ENCODE measurements around the gene OFD1.

OFD1 gene

GRCh38 chrX:13798184-13798583, 63.6 kb downstream of the OFD1 start:
- no peak for TF ChIP-seq CTCF (conservative IDR thresholded peaks at IDR 0.05; ENCODE audit: low read depth, low read length)
- Histone ChIP-seq H3K4me3 (IDR thresholded peaks at IDR 0.05; ENCODE audit: insufficient read depth, low read depth, low read length) (no peak overlapping the region), H2AFZ (ENCODE audit: low read depth) (no peak overlapping the region), H3K36me3 (ENCODE audit: insufficient read depth) (no peaks in the 10 kb centered on the region), H3K27me3 (ENCODE audit: insufficient read depth, low read depth) (no peaks in the 10 kb centered on the region), H4K20me1 (ENCODE audit: insufficient read depth) (no peaks in the 10 kb centered on the region), H3K27ac (no peak overlapping the region), H3K4me2 (no peak overlapping the region), H3K9ac (no peak overlapping the region), H3K4me1 (ENCODE audit: low read depth, poor library complexity, severe bottlenecking) (no peaks in the 10 kb centered on the region), H3K79me2 (ENCODE audit: insufficient read depth, low read depth) (no peaks in the 10 kb centered on the region)

DNA sequence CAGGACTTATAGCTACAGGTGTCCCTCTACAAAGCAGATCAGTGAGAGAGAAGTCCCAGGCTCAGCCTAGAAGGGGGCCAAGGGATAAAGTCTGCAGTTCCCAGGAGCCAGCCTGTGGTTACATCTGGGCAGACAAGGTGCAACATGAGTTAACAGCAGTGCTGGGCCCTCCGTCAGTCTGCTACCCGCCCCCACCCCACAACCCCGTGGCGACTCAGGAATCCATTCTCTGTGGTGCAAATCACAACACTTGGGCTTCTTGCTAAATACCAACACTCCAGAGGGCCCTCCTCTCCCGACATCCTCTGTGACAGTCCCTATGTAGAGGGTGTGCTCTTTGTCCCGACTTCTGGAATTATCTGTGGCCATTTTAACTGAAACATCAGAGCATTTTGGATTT, 68.6 kb downstream of the OFD1 start:
- Histone ChIP-seq H3K4me1 (ENCODE audit: low read depth, poor library complexity, severe bottlenecking) (peaks cover 6% of the 10 kb centered on the region), H3K4me3 (IDR thresholded peaks at IDR 0.05; ENCODE audit: insufficient read depth, low read depth, low read length) (no peak overlapping the region), H3K9ac (no peak overlapping the region), H3K4me2 (no peak overlapping the region), H3K79me2 (ENCODE audit: insufficient read depth, low read depth) (no peaks in the 10 kb centered on the region), H3K27me3 (ENCODE audit: insufficient read depth, low read depth) (no peaks in the 10 kb centered on the region), H4K20me1 (ENCODE audit: insufficient read depth) (no peaks in the 10 kb centered on the region), H3K27ac (no peak overlapping the region), H2AFZ (ENCODE audit: low read depth) (no peak overlapping the region), H3K36me3 (ENCODE audit: insufficient read depth) (no peaks in the 10 kb centered on the region)
- TF ChIP-seq CTCF (conservative IDR thresholded peaks at IDR 0.05; ENCODE audit: low read depth, low read length), result no peak

DNA sequence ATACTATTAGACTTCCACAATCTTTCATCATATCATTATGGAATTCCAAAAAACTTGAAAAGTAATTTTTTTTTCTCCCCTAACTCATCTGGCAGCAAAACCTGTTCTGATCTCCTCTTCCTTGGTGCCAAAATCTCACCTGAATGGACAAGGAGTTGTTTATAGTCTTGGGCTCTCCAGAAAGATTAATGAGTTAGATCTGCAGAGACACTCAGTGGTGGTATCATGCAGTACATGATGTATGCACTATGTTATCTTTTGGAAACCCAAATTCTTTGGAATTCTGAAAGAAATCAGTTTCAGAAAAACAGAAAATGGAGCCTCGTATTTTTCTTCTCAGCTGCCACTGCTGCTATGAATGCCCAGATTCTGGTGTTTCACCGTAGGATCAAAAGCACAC, 70.7 kb downstream of the OFD1 start:
- H3K79me2 ChIP-seq (ENCODE audit: insufficient read depth, low read depth), result no peaks in the 10 kb centered on the region
- no peaks in the 10 kb centered on the region for H3K36me3 ChIP-seq (ENCODE audit: insufficient read depth)
- H2AFZ ChIP-seq (ENCODE audit: low read depth), result no peak overlapping the region
- H3K9ac ChIP-seq, result no peak overlapping the region
- no peaks in the 10 kb centered on the region for H4K20me1 ChIP-seq (ENCODE audit: insufficient read depth)
- H3K4me3 ChIP-seq (IDR thresholded peaks at IDR 0.05; ENCODE audit: insufficient read depth, low read depth, low read length), result no peak overlapping the region
- no peak for TF ChIP-seq CTCF (conservative IDR thresholded peaks at IDR 0.05; ENCODE audit: low read depth, low read length)
- H3K27me3 ChIP-seq (ENCODE audit: insufficient read depth, low read depth), result no peaks in the 10 kb centered on the region
- no peak overlapping the region for H3K4me2 ChIP-seq
- H3K27ac ChIP-seq, result no peak overlapping the region
- H3K4me1 ChIP-seq (ENCODE audit: low read depth, poor library complexity, severe bottlenecking), result peaks cover 27% of the 10 kb centered on the region

- Histone ChIP-seq H3K79me2 (ENCODE audit: insufficient read depth, low read depth) (no peaks in the 10 kb centered on the region), H3K4me3 (IDR thresholded peaks at IDR 0.05; ENCODE audit: insufficient read depth, low read depth, low read length) (no peak overlapping the region), H4K20me1 (ENCODE audit: insufficient read depth) (no peaks in the 10 kb centered on the region), H3K4me2 (peak overlapping the region; percentile 15; the same call in 1 of the 2 replicates), H3K4me1 (ENCODE audit: low read depth, poor library complexity, severe bottlenecking) (peaks cover 28% of the 10 kb centered on the region), H3K9ac (no peak overlapping the region), H3K27ac (no peak overlapping the region), H3K36me3 (ENCODE audit: insufficient read depth) (no peaks in the 10 kb centered on the region), H2AFZ (ENCODE audit: low read depth) (no peak overlapping the region), H3K27me3 (ENCODE audit: insufficient read depth, low read depth) (no peaks in the 10 kb centered on the region)
- no peak for TF ChIP-seq CTCF (conservative IDR thresholded peaks at IDR 0.05; ENCODE audit: low read depth, low read length)
Measured at GRCh38 chrX:13808293-13808692, 73.7 kb downstream of the OFD1 start.

Measured in KMS-11 (cell line).